ACC112 (cell line): ENCODE data around the gene HS6ST1.

Experiments
- H2AFZ ChIP-seq: fragments of 200-600 bp; sonication (generic); one replicate; pipeline ENCODE4 v1.6.0; 2017; ENCODE audit warnings: antibody characterized with exemption, low read length; ENCODE audit not compliant: unreplicated experiment
- H3K27ac ChIP-seq: fragments of 200-600 bp; sonication (generic); 2 replicates; pipeline ENCODE4 v1.5.1; 2014; ENCODE audit warnings: low read depth, mild to moderate bottlenecking, antibody characterized with exemption, low read length, moderate library complexity
- H3K27me3 ChIP-seq: fragments of 200-600 bp; sonication (generic); 2 replicates; pipeline ENCODE4 v1.6.1; 2014; ENCODE audit warnings: mild to moderate bottlenecking, antibody characterized with exemption, low read length, moderate library complexity, mixed read lengths; ENCODE audit not compliant: insufficient read depth
- H3K36me3 ChIP-seq: fragments of 200-600 bp; sonication (generic); 2 replicates; pipeline ENCODE4 v1.6.1; 2016; ENCODE audit warnings: mild to moderate bottlenecking, antibody characterized with exemption, low read length, moderate library complexity, mixed read lengths; ENCODE audit not compliant: insufficient read depth
- H3K4me1 ChIP-seq: fragments of 200-600 bp; sonication (generic); one replicate; pipeline ENCODE4 v1.6.1; 2016; ENCODE audit warnings: low read length, mixed read lengths; ENCODE audit not compliant: insufficient read depth, unreplicated experiment, control insufficient read depth
- H3K4me3 ChIP-seq: fragments of 200-600 bp; sonication (generic); 2 replicates; pipeline ENCODE4 v1.5.1; 2014; ENCODE audit warnings: mild to moderate bottlenecking, low read depth, low read length
- H3K79me2 ChIP-seq: fragments of 200-600 bp; sonication (generic); one replicate; pipeline ENCODE4 v1.6.0; 2016; ENCODE audit warnings: low read length; ENCODE audit not compliant: control insufficient read depth, unreplicated experiment, insufficient read depth

HS6ST1 gene

DNA sequence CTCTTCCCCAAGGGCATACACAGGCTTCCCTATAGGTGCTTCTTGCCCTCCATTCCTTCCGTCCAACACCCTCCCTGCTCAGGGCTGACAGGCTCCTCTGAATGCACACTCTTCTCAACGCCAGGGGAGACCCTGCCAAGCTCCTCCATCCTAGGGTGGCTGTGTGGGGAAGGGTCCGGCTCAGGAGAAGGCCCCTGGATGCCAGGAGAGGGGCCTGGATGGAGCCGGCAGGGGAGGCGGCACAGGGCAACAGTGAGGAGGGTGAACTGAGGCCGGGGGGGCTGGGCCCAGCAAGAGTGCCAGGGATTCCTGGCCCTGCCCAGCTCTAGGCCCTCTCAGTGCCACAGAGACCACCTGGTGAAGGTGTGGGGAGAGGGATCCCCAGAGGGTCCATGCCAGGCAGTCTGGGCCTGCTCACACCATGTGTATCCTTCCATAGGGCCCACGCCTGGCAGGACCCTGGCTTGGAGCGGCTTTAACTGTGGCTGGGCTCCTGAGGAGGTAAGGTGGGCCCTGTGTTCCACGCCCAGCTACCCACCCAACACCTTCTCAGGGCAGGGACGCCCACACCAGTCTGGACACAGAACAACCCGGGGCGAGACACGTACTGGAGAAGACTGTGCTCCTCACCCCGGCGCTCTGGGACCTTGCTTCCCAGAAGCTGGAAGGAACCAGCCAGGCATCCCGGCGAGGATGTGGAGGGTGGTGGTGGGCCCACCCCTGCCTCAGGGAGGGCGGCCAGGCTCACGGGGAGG, 26.6 kb downstream of the HS6ST1 start:
- H3K4me3 ChIP-seq: no peak overlapping the region
- no peak overlapping the region for H3K27ac ChIP-seq

DNA sequence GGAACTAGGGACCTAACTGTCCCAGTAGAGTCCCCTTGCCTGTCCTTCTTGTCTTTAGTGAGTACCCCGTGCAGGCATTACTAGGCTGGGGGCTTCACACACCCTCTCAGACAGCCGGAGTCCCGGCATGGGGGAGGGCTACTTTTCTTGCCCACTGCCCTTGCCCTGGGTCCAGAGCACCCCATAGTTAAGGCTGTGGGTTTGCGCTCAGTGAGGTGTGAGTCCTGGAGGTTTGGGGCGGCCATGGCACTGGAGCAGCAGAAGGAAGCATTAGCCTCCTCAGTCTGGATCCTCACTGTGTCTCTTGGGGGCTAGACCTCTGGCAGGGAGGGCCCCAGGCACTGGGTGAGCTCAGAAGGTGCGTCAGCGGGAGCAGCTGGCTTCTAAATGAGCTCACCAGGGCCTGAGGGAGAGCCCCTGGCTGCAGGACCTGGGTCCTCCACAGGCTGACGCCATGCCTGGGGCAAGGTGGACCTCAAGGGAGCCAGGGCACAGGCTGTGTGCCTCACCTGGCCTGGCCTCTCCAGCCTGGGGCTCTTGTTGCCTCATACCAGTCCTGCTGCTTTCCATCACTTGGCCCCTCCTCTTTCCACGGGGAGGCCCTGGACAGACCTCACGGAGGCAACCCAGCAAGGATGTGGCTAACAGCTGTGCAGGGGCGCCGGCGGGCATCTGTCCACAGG, 27.4 kb downstream of the HS6ST1 start:
- H3K79me2 ChIP-seq: peaks cover 3% of the 10 kb centered on the region
- no peaks in the 10 kb centered on the region for H3K36me3 ChIP-seq

More for the DNA sequence above, 26.6 kb downstream of the HS6ST1 start:
- H3K27me3 ChIP-seq: no peaks in the 10 kb centered on the region
- no peaks in the 10 kb centered on the region for H3K36me3 ChIP-seq
- no peaks in the 10 kb centered on the region for H3K4me1 ChIP-seq
- H3K79me2 ChIP-seq: peaks cover 3% of the 10 kb centered on the region
- no peak overlapping the region for H2AFZ ChIP-seq

DNA sequence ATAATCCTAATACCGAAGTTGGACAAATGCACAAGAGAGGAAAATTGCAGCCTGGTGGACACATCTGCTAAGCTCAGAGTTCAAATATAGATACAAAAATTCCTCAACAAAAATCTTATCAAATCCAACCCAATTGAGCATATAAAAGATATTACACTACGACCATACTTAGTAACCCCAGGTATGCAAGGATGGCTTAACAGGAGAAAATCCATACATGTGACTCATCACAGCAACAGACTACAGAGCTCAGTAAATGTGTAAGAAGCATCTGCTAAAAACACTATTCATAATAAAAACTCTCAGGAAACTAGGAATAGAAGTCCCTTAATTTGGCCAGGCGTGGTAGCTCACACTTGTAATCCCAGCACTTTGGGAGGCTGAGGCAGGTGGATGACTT, 28.3 kb downstream of the HS6ST1 start:
- no peak overlapping the region for H3K27ac ChIP-seq
- no peaks in the 10 kb centered on the region for H3K36me3 ChIP-seq
- H2AFZ ChIP-seq: no peak overlapping the region
- no peak overlapping the region for H3K4me3 ChIP-seq
- no peaks in the 10 kb centered on the region for H3K4me1 ChIP-seq
- H3K27me3 ChIP-seq: no peaks in the 10 kb centered on the region
- H3K79me2 ChIP-seq: peaks cover 3% of the 10 kb centered on the region

More for the DNA sequence above, 27.4 kb downstream of the HS6ST1 start:
- Histone ChIP-seq H3K27ac (no peak overlapping the region), H2AFZ (no peak overlapping the region), H3K27me3 (no peaks in the 10 kb centered on the region), H3K4me1 (no peaks in the 10 kb centered on the region), H3K4me3 (no peak overlapping the region)

DNA sequence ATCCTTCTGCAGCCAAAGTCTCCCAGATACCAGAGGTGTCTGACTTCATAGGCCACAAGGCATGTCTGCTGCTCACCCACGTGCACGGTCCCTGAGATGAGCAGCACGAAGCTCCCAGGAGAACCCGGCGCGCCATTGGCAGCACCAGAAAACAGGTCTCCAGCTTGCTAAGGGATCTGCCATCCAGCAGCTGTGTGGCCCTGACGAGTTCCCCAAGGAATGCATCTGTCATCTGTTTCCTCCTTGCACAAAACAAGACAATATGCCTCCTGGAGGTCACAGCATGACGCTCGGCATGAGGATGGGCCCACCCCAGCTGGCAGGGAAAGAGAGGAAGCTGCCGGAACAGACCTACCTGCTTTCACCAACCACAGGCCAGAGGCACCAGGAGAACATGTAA, 29.2 kb downstream of the HS6ST1 start:
- Histone ChIP-seq H2AFZ (no peak overlapping the region), H3K79me2 (peaks cover 3% of the 10 kb centered on the region), H3K4me3 (no peak overlapping the region), H3K4me1 (no peaks in the 10 kb centered on the region), H3K27me3 (no peaks in the 10 kb centered on the region), H3K36me3 (no peaks in the 10 kb centered on the region), H3K27ac (no peak overlapping the region)

DNA sequence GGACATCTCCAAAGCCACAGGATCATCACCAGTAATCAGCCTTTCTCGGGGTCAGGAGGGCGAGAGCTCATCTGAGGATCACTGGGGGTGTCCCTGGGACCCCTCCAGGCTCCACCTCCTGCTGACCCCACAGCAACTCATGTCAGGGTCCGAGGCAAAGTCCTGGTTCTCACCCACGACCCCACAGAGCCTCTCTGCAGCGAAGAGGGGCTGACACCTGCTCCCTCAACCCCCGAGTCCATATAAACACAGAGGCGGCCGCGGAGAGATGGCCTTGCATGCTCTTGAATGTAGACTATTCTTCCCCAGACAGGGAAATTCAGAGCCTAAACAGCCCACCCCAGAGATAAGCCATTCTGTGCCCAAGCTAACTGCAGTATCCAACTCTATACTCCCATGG, 29.9 kb downstream of the HS6ST1 start:
- peaks cover 3% of the 10 kb centered on the region for H3K79me2 ChIP-seq
- H3K27me3 ChIP-seq: no peaks in the 10 kb centered on the region
- H3K4me1 ChIP-seq: no peaks in the 10 kb centered on the region
- no peak overlapping the region for H3K27ac ChIP-seq
- H3K4me3 ChIP-seq: no peak overlapping the region
- H3K36me3 ChIP-seq: no peaks in the 10 kb centered on the region
- no peak overlapping the region for H2AFZ ChIP-seq

DNA sequence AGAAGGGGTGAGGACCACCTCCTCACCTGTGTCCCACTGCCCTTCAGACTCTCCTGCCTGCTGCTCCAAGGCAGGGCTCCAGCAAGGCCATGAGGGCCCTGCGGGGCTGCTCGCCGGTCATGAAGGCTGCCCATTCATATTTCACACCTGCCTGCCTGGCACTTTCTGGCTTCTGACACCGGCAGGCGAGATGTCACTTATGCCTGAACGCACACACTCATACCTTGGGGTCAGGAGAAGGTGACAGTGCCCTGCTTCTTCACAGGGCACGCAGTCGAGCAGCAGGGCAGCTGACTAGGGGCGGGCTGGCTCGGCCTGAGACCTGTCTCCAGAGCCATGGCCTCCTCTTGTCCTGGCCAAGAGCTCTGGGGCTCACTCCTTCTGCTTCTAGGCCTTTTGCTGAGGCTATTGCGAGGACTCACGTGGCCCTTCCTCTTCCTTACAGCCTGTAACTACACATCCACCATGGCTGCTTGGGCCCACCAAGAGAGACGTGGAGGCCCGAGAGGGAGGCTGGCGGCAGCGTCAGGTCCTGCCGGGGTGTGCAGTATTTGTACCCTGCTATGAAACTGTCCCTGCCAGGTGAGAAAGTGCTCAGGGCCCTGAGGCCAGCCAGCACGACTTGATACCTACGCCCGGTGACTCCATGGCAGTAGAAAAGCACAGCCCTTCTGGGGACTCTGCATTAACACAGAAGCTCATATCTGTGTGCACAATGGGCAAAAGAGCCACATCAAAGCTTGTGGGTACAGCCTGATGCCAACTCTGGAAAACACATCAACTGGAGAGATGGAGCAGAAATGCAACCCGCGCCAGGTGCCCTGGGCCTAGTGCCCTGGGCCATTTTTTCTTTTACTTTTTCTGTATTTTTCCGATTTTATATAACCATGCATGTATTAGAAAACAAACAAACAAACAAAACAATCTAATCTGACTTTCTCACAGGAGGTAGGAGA, 30.6 kb downstream of the HS6ST1 start:
- H2AFZ ChIP-seq: no peak overlapping the region
- H3K79me2 ChIP-seq: peaks cover 3% of the 10 kb centered on the region
- no peak overlapping the region for H3K27ac ChIP-seq
- H3K27me3 ChIP-seq: no peaks in the 10 kb centered on the region
- H3K36me3 ChIP-seq: no peaks in the 10 kb centered on the region
- no peaks in the 10 kb centered on the region for H3K4me1 ChIP-seq
- H3K4me3 ChIP-seq: no peak overlapping the region

DNA sequence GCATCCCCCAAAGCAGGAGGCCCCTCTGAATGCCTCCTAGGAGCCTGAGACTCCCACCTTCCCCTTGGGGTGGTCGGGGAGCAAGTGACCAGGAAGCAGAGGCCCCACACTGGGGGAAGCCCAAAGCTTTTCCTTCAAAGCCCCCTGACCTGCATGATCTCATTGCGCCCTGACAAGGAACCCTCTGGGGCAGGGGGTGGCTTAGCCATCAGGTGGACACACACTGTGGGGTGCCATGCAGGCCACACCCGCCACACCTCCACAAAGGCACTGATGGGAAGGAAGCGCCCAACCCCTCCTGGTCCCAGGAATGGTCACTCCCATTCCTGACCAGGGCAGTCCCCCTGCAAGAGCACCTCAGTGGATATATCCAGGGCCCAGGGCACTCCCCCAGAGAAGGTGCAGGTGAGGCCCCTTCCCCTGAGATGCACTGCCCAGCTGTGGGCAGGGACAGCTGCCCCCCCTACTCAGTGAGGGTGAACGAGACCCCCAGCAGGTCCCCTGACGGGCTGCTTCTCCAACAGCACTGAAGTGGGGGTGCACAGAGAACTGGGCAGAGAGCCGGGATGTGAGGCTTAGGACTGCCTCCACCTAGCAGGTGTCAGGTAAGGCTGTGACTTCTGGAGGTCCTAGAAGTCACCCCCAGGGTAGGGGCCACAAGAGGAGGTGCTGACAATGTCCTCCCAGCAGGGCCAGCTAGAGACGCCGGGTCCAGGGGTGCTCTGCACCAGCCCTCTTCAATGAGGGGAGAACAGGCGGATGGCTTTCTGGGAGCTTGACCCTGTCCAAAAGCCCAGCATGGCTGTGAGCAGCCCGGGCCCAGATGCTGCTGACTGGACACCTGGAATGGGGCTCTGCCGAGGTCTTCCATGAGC, 31.5 kb downstream of the HS6ST1 start:
- Histone ChIP-seq H3K79me2 (no peaks in the 10 kb centered on the region), H3K36me3 (no peaks in the 10 kb centered on the region), H3K4me3 (no peak overlapping the region), H2AFZ (no peak overlapping the region), H3K4me1 (no peaks in the 10 kb centered on the region), H3K27me3 (no peaks in the 10 kb centered on the region), H3K27ac (no peak overlapping the region)

DNA sequence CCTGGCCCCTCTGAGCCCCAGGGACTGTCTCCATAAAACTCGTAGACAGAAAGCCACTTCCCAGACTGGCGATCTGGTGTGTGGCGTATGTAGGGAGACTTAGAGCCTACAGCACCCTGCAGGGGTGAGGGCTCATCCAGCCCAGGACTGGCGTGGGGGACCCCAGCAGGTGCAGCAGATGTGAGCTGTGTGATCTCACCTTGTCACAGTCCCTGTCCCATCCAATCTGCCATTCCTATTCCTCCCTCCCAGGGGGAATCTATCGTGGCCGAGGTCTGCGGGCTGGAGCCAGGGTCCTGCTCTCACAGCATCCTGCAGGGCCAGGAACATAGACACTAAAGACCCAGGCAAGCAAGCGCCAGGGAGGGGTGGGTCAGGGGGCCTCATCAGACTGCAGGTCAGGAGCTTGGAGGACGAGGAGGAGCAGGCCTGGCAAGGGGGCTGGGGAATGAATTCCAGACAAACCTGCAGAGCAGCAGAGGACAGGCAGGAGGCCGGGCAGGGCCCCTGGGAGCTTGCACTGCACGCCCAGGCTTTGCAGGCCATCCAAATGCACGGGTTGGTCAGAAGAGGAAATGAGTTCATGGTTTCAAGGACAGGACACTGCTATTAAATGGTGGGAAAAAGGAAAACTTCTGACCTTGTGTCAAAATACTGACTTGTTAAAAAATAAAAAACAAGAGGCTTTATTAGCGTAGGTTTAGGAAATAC, 32.5 kb downstream of the HS6ST1 start:
- Histone ChIP-seq H3K79me2 (no peaks in the 10 kb centered on the region), H3K27ac (no peak overlapping the region)

DNA sequence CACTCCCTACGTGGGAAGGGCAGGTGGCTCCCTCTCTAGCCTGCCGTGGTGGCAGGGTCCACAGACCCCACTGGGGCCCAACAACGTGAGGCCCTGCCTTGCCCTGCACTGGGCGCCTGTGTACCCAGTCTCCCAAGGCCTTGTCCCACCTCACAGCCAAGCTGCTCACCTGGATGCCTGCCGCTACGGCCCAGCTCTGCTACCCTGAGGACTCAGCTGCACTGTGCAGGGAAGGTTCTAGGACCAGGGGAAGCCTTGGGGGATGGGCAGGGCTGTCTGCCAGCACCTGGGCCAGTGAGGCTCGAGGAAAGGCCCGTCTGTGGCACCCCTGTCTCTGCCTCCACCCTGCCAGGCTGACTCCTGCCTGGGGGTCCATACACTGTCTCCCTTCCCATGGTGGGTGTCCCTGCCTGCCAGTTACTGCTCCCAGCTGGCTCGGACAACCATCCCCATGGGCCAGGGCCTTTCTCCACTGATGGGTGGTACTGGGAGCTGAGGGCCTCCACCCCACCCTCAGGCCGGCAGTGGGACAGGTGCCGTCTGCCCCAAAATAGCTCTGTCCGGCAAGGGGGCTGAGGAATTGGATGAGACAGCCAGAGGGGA, 33.2 kb downstream of the HS6ST1 start:
- no peaks in the 10 kb centered on the region for H3K4me1 ChIP-seq
- no peaks in the 10 kb centered on the region for H3K36me3 ChIP-seq
- H2AFZ ChIP-seq: no peak overlapping the region
- H3K4me3 ChIP-seq: no peak overlapping the region
- H3K27ac ChIP-seq: no peak overlapping the region
- no peaks in the 10 kb centered on the region for H3K79me2 ChIP-seq
- H3K27me3 ChIP-seq: no peaks in the 10 kb centered on the region

More for the DNA sequence above, 32.5 kb downstream of the HS6ST1 start:
- H2AFZ ChIP-seq: no peak overlapping the region
- H3K27me3 ChIP-seq: no peaks in the 10 kb centered on the region
- H3K4me1 ChIP-seq: no peaks in the 10 kb centered on the region
- H3K36me3 ChIP-seq: no peaks in the 10 kb centered on the region
- H3K4me3 ChIP-seq: no peak overlapping the region
